Measurements from ENCODE around the gene SNCAIP.

SNCAIP gene

GRCh38 chr5:122429545-122430318 lies 117.7 kb downstream of the SNCAIP start:
- no peak for ATAC-seq

GRCh38 chr5:122430319-122430586 lies 118.2 kb downstream of the SNCAIP start:
- no peak for ATAC-seq

- no peak for ATAC-seq
Observed at GRCh38 chr5:122431298-122431697, 119.3 kb downstream of the SNCAIP start.

- ATAC-seq = no peak
Observed at GRCh38 chr5:122434205-122434970, 122.4 kb downstream of the SNCAIP start.

GRCh38 chr5:122435234-122435633 lies 123.2 kb downstream of the SNCAIP start:
- ATAC-seq = no peak

- ATAC-seq = no peak
Observed at GRCh38 chr5:122435761-122436160, 123.7 kb downstream of the SNCAIP start.

GRCh38 chr5:122436615-122437014 lies 124.6 kb downstream of the SNCAIP start:
- no peak for ATAC-seq

GRCh38 chr5:122439645-122440044 lies 127.6 kb downstream of the SNCAIP start:
- ATAC-seq = no peak

GRCh38 chr5:122442938-122443337 lies 130.9 kb downstream of the SNCAIP start:
- ATAC-seq = no peak

- ATAC-seq = no peak
Observed at GRCh38 chr5:122444411-122444810, 132.4 kb downstream of the SNCAIP start.

- ATAC-seq = no peak
Observed at GRCh38 chr5:122445070-122445469, 133.0 kb downstream of the SNCAIP start.

GRCh38 chr5:122447072-122447471 lies 135.0 kb downstream of the SNCAIP start:
- ATAC-seq = no peak

- ATAC-seq = no peak
Observed at GRCh38 chr5:122447879-122448278, 135.8 kb downstream of the SNCAIP start.

- ATAC-seq = no peak
Observed at GRCh38 chr5:122454541-122454940, 142.5 kb downstream of the SNCAIP start.

- no peak for ATAC-seq
Observed at GRCh38 chr5:122455939-122456338, 143.9 kb downstream of the SNCAIP start.

- ATAC-seq = no peak
Observed at GRCh38 chr5:122457178-122457826, 145.3 kb downstream of the SNCAIP start.

- ATAC-seq = no peak
Observed at GRCh38 chr5:122458278-122458872, 146.3 kb downstream of the SNCAIP start.

GRCh38 chr5:122462486-122462885 lies 150.4 kb downstream of the SNCAIP start:
- ATAC-seq = no peak

GRCh38 chr5:122463221-122463620 lies 151.2 kb downstream of the SNCAIP start:
- no peak for ATAC-seq

- no peak for ATAC-seq
Observed at GRCh38 chr5:122464191-122464590, 152.2 kb downstream of the SNCAIP start.

GRCh38 chr5:122465031-122465577 lies 153.1 kb downstream of the SNCAIP start:
- ATAC-seq = no peak

GRCh38 chr5:122465994-122466393 lies 154.0 kb downstream of the SNCAIP start:
- no peak for ATAC-seq
